Measurements from ENCODE around the gene PLCXD1. TPM values are rescaled to one million over a fixed set of nuclear protein-coding genes. Genes with fewer than 3 reads are reported as not detected.
"Not testable (repeated sequence)": the region's sequence is repeated elsewhere in the genome, so short reads cannot be mapped to it uniquely, and the experiment has no call there.

Gene PLCXD1
- total and polyA plus RNA-seq, 5 donors from 2014 or later, result 2.9 to 13.3 (median 4.6) TPM

DNA sequence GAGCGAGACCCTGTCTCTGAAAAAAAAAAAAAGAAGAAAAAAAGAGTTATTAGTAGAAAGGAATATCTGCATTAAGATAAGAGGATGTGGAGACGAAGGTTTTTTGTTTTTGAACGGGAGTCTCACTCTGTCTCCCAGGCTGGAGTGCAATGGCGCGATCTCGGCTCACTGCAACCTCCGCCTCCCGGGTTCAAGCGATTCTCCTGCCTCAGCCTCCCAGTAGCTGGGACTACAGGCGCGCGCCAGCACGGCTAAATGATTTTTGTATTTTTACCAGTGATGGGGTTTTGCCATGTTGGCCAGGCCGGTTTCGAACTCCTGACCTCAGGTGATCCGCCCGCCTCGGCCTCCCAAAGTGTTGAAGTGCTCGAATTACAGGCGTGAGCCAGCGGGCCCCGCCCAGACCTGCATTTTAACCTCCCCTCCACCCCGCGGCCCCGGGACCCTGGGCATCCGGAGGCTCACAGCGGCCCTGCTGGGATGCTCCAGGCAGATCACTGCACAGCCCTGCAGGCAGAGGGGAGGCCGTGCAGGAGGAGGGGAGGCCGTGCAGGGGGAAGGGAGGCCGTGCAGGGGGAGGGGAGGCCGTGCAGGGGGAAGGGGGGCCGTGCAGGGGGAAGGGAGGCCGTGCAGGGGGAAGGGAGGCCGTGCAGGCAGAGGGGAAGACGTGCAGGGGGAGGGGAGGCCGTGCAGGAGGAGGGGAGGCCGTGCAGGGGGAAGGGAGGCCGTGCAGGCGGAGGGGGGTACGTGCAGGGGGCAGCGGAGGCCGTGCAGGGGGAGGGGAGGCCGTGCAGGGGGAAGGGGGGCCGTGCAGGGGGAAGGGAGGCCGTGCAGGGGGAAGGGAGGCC is 1.2 kb upstream of the PLCXD1 start:
- H3K36me3 ChIP-seq (ENCODE audit: control insufficient read depth, insufficient read depth, low read length); H3K4me3 ChIP-seq (ENCODE audit: low read depth, low read length); H3K27ac ChIP-seq (ENCODE audit: insufficient read depth, low read length, poor library complexity, severe bottlenecking); DNase-seq; H3K9me3 Mint-ChIP-seq; H3K36me3 Mint-ChIP-seq; H3K27ac Mint-ChIP-seq; H3K27me3 ChIP-seq (ENCODE audit: control insufficient read depth, insufficient read depth, low read length); H3K27me3 Mint-ChIP-seq; H3K9me3 ChIP-seq (ENCODE audit: control insufficient read depth in 2 of 2, low read length in 2 of 2); ATAC-seq (ENCODE audit: low read depth in 2 of 2): not testable (repeated sequence)
- peaks cover 20% of the 10 kb centered on the region for H3K4me1 ChIP-seq (ENCODE audit: control insufficient read depth, insufficient read depth, low read length, poor library complexity, severe bottlenecking)
- peaks cover 0 to 54% (median 13%) of the 10 kb centered on the region in 4 donors for H3K4me1 Mint-ChIP-seq
- peak overlapping the region; percentile 15 to 82 (median 72) for H3K4me3 Mint-ChIP-seq

DNA sequence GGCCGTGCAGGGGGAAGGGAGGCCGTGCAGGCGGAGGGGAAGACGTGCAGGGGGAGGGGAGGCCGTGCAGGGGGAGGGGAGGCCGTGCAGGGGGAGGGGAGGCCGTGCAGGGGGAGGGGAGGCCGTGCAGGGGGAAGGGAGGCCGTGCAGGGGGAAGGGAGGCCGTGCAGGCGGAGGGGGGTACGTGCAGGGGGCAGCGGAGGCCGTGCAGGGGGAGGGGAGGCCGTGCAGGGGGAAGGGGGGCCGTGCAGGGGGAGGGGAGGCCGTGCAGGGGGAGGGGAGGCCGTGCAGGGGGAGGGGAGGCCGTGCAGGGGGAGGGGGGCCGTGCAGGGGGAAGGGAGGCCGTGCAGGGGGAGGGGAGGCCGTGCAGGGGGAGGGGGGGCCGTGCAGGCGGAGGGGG is 459 bp upstream of the PLCXD1 start:
- not testable (repeated sequence) for H3K36me3 Mint-ChIP-seq; ATAC-seq (ENCODE audit: low read depth in 2 of 2); DNase-seq; H3K27me3 Mint-ChIP-seq; H3K27me3 ChIP-seq (ENCODE audit: control insufficient read depth, insufficient read depth, low read length); H3K4me3 Mint-ChIP-seq; H3K27ac Mint-ChIP-seq; H3K36me3 ChIP-seq (ENCODE audit: control insufficient read depth, insufficient read depth, low read length); H3K9me3 Mint-ChIP-seq; H3K9me3 ChIP-seq (ENCODE audit: control insufficient read depth in 2 of 2, low read length in 2 of 2); H3K27ac ChIP-seq (ENCODE audit: insufficient read depth, low read length, poor library complexity, severe bottlenecking); H3K4me3 ChIP-seq (ENCODE audit: low read depth, low read length)
- H3K4me1 Mint-ChIP-seq, result peaks cover 0 to 55% (median 16%) of the 10 kb centered on the region in 4 donors
- H3K4me1 ChIP-seq (ENCODE audit: control insufficient read depth, insufficient read depth, low read length, poor library complexity, severe bottlenecking), result peaks cover 15% of the 10 kb centered on the region

DNA sequence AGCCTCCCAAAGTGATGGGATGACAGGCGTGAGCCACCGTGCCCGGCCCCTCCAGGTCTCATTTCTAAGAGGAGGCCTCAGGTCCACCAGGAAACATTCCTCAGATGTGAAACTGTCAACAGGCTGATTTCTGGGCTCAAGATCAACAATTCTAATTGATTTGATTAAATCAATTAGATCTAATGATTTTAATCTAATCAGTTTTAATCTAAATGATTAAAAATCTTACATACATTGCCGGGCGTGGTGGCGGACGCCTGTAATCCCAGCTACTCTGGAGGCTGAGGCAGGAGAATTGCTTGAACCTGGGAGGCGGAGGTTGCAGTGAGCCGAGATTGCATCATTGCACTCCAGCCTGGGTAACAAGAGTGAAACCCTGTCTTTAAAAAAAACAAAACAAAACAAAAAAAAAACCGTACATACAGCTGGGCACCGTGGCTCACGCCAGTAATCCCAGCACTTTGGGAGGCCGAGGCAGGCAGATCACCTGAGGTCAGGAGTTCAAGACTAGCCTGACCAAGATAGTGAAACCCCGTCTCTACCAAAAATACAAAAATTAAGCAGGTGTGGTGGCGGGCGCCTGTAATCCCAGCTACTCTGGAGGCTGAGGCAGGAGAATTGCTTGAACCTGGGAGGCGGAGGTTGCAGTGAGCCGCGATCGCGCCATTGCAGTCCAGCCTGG is 960 bp downstream of the PLCXD1 start:
- H3K4me3 ChIP-seq (ENCODE audit: low read depth, low read length); H3K27me3 Mint-ChIP-seq; H3K36me3 ChIP-seq (ENCODE audit: control insufficient read depth, insufficient read depth, low read length); H3K9me3 Mint-ChIP-seq; H3K4me1 ChIP-seq (ENCODE audit: control insufficient read depth, insufficient read depth, low read length, poor library complexity, severe bottlenecking); H3K27me3 ChIP-seq (ENCODE audit: control insufficient read depth, insufficient read depth, low read length); H3K27ac Mint-ChIP-seq; ATAC-seq (ENCODE audit: low read depth in 2 of 2); H3K9me3 ChIP-seq (ENCODE audit: control insufficient read depth in 2 of 2, low read length in 2 of 2); DNase-seq: not testable (repeated sequence)
- peak overlapping the region; percentile 14 for H3K27ac ChIP-seq (ENCODE audit: insufficient read depth, low read length, poor library complexity, severe bottlenecking)
- Mint-ChIP-seq H3K4me3 (peak overlapping the region in 3 of 4 donors; percentile 22 to 97 (median 64)), H3K36me3 (peaks cover 11% of the 10 kb centered on the region), H3K4me1 (peaks cover 0 to 54% (median 21%) of the 10 kb centered on the region in 4 donors)

DNA sequence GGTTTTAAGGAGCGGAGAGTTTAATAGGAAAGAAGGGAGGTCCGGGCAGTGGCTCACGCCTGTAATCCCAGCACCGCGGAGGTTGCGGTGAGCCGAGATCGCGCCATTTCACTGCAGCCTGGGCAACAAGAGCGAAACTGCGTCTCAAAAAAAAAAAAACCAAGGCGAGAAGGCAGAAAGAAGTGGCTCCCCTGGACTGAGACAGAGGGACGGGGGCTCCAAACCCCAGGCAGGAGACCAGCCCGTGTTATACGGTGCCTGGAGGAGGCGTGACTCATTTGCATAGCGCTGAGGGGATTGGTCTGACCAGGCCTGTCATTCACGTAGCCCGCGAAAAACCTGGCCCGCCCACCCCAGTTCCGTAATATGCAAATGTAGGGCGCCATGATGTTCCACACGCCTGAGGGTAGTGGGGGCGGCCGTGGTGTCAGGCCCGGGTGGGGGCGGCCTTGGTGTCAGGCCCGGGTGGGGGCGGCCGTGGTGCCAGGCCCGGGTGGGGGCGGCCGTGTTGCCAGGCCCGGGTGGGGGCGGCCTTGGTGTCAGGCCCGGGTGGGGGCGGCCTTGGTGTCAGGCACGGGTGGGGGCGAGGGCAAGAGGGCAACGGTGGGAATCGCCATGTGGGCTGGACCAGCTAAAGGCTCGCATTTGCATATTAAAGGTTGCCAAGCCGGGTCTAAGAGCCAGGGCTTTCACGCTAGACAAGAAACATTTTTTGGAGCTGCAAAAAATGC is 2.1 kb downstream of the PLCXD1 start:
- Histone ChIP-seq H3K9me3 (ENCODE audit: control insufficient read depth in 2 of 2, low read length in 2 of 2) (no peaks in the 10 kb centered on the region), H3K36me3 (ENCODE audit: control insufficient read depth, insufficient read depth, low read length) (peaks cover 9% of the 10 kb centered on the region), H3K4me1 (ENCODE audit: control insufficient read depth, insufficient read depth, low read length, poor library complexity, severe bottlenecking) (no peaks in the 10 kb centered on the region), H3K27me3 (ENCODE audit: control insufficient read depth, insufficient read depth, low read length) (no peaks in the 10 kb centered on the region), H3K4me3 (ENCODE audit: low read depth, low read length) (peak overlapping the region; percentile 70), H3K27ac (ENCODE audit: insufficient read depth, low read length, poor library complexity, severe bottlenecking) (peak overlapping the region; percentile 73)
- Mint-ChIP-seq H3K4me1 (peaks cover 0 to 51% (median 21%) of the 10 kb centered on the region in 4 donors), H3K27ac (peak overlapping the region; percentile 94 to 96 (median 96)), H3K9me3 (no peaks in the 10 kb centered on the region), H3K36me3 (peaks cover 15% of the 10 kb centered on the region), H3K27me3 (peaks cover 2% of the 10 kb centered on the region), H3K4me3 (peak overlapping the region; percentile 95 to 97 (median 96))
- DNase-seq (peak; percentile 85 to 94 (median 86)), ATAC-seq (ENCODE audit: low read depth in 2 of 2) (peak; percentile 100)

DNA sequence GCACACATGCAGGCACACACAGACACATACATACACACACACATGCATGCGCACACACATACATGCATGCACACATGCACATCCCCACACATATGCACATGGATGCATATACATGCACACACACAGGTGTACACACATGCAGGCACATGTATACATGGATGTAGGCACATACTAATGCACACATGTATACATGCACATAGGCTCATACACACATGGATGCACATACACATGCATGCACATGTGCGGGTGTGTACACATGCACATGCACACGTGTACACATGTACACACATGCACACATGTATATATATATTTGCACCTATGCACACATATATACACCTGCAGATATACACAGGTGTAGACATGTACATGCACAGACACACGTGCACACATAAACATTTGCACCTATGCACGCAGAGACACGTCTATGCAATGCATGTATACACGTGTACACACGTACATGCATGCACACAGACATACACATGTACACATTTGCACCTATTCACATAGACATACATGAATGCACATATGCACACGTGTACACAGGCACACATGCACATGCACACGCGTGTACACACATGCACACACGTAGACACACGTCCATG is 4.0 kb downstream of the PLCXD1 start:
- ATAC-seq (ENCODE audit: low read depth in 2 of 2) (no peak), DNase-seq (no peak)
- Mint-ChIP-seq H3K4me1 (peaks cover 0 to 37% (median 15%) of the 10 kb centered on the region in 4 donors), H3K27me3 (no peaks in the 10 kb centered on the region), H3K9me3 (no peaks in the 10 kb centered on the region), H3K36me3 (peaks cover 15% of the 10 kb centered on the region), H3K27ac (peak overlapping the region in 1 of 3 donors; percentile 67), H3K4me3 (peak overlapping the region; percentile 27 to 97 (median 47))
- no peaks in the 10 kb centered on the region for H3K9me3 ChIP-seq (ENCODE audit: control insufficient read depth in 2 of 2, low read length in 2 of 2)
- H3K4me3 ChIP-seq (ENCODE audit: low read depth, low read length), result no peak overlapping the region
- H3K27ac ChIP-seq (ENCODE audit: insufficient read depth, low read length, poor library complexity, severe bottlenecking), result no peak overlapping the region
- no peaks in the 10 kb centered on the region for H3K27me3 ChIP-seq (ENCODE audit: control insufficient read depth, insufficient read depth, low read length)
- peaks cover 12% of the 10 kb centered on the region for H3K36me3 ChIP-seq (ENCODE audit: control insufficient read depth, insufficient read depth, low read length)
- H3K4me1 ChIP-seq (ENCODE audit: control insufficient read depth, insufficient read depth, low read length, poor library complexity, severe bottlenecking), result no peaks in the 10 kb centered on the region

DNA sequence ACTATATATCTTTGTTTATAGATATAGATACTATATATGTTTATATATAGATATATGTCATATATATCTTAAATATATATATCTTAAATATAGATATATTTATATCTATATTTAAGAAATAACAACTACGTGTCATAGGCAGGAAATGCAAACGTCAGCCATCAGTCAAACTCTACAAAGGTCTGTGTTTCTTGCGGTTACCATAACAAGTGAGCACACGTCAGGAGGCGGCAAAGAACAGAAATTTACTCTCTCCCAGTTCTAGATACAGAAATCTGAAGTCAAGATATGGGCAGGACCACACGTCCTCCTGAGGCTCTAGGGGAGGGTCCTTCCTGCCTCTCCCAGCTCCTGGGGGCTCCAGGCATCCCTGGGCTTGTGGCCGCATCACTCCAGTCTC is 6.5 kb downstream of the PLCXD1 start:
- Histone ChIP-seq H3K4me1 (ENCODE audit: control insufficient read depth, insufficient read depth, low read length, poor library complexity, severe bottlenecking) (no peaks in the 10 kb centered on the region), H3K4me3 (ENCODE audit: low read depth, low read length) (no peak overlapping the region), H3K36me3 (ENCODE audit: control insufficient read depth, insufficient read depth, low read length) (peaks cover 20% of the 10 kb centered on the region), H3K27ac (ENCODE audit: insufficient read depth, low read length, poor library complexity, severe bottlenecking) (peak overlapping the region; percentile 23), H3K27me3 (ENCODE audit: control insufficient read depth, insufficient read depth, low read length) (no peaks in the 10 kb centered on the region), H3K9me3 (ENCODE audit: control insufficient read depth in 2 of 2, low read length in 2 of 2) (no peaks in the 10 kb centered on the region)
- Mint-ChIP-seq H3K4me1 (peaks cover 0 to 27% (median 12%) of the 10 kb centered on the region in 4 donors), H3K27me3 (no peaks in the 10 kb centered on the region), H3K27ac (no peak overlapping the region), H3K9me3 (no peaks in the 10 kb centered on the region), H3K4me3 (no peak overlapping the region), H3K36me3 (peaks cover 15% of the 10 kb centered on the region)
- ATAC-seq (ENCODE audit: low read depth in 2 of 2) (no peak), DNase-seq (no peak)

DNA sequence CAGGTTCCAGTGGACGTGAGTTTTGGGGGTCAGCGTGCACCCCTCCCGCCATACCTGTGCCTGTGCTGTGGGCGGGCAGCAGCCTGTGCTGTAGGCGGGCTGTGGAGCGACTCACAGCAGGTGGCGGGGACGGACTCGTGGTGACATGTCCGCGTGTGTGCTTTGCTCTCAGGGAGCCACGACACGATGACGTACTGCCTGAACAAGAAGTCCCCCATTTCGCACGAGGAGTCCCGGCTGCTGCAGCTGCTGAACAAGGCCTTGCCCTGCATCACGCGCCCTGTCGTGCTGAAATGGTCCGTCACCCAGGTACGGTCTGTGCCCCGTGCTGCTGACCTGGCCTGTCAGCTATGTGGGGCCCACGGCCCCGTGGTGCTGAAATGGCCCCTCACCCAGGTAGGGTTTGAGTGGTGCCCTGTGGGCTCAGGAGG is 7.4 kb downstream of the PLCXD1 start:
- Histone ChIP-seq H3K27me3 (ENCODE audit: control insufficient read depth, insufficient read depth, low read length) (no peaks in the 10 kb centered on the region), H3K4me1 (ENCODE audit: control insufficient read depth, insufficient read depth, low read length, poor library complexity, severe bottlenecking) (no peaks in the 10 kb centered on the region), H3K27ac (ENCODE audit: insufficient read depth, low read length, poor library complexity, severe bottlenecking) (no peak overlapping the region), H3K4me3 (ENCODE audit: low read depth, low read length) (no peak overlapping the region), H3K36me3 (ENCODE audit: control insufficient read depth, insufficient read depth, low read length) (peaks cover 29% of the 10 kb centered on the region), H3K9me3 (ENCODE audit: control insufficient read depth in 2 of 2, low read length in 2 of 2) (no peaks in the 10 kb centered on the region)
- no peak for ATAC-seq (ENCODE audit: low read depth in 2 of 2)
- no peak for DNase-seq
- no peak overlapping the region for H3K27ac Mint-ChIP-seq
- peaks cover 0 to 25% (median 12%) of the 10 kb centered on the region in 4 donors for H3K4me1 Mint-ChIP-seq
- peaks cover 18% of the 10 kb centered on the region for H3K36me3 Mint-ChIP-seq
- no peaks in the 10 kb centered on the region for H3K9me3 Mint-ChIP-seq
- H3K4me3 Mint-ChIP-seq, result no peak overlapping the region
- no peaks in the 10 kb centered on the region for H3K27me3 Mint-ChIP-seq
